ENCODE measurements around the gene CYP4F11.
A peak's percentile ranks its signal among the peaks of the same experiment; 100 is the strongest.
"Not testable (repeated sequence)": the region's sequence is repeated elsewhere in the genome, so short reads cannot be mapped to it uniquely, and the experiment has no call there.

Gene CYP4F11

DNA sequence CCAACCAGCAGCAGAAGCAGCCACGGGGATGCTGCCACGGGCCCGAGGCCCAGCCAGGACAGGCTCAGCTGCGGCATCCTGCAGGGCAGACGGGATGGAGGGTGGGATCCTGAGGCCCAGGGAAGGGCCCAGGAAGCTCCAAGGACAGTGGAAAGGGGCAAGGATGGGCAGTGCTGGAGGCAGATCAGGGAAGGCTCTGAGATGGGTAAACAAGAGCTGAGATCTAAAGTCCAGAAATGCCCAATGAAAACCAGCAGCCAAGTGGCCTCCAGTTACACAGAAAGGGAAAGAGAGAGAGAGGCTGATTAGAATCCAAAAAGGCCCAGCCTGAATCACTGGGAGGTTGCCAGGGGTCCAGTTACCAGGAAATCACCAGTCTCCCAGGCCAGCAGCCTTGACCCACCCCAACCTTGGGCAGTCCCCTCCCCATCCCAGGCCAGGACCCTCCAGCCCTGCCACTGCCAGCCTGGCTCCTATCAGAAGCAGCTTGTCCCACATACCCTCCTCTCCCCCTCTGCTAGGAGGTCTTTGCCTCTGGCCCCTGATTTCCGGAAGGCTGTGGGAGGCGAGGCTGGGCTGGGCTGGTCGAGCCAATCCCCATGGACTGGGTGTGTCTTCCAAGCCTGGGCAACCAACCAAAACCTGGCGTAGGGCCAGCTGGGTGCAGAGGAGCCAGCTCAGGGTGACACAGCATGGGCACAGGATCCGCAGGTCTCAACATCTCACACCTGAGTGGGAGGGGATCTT lies at the start of gene CYP4F11:
TSS of gene CYP4F11 (minus strand) at position 198 of the 747 bp plus-strand sequence. CDS start at position 77, 121 bp downstream.
- DNase-seq (ENCODE audit: low read depth in 2 of 2) = no peak

- DNase-seq (ENCODE audit: low read depth in 2 of 2) = no peak
Measured at GRCh38 chr19:15979293-15979692, 45.0 kb upstream of the CYP4F11 start.

- DNase-seq (ENCODE audit: low read depth in 2 of 2) = no peak
Measured at GRCh38 chr19:15977690-15978089, 43.4 kb upstream of the CYP4F11 start.

GRCh38 chr19:15976836-15977689 lies 42.7 kb upstream of the CYP4F11 start:
- no peak for DNase-seq (ENCODE audit: low read depth in 2 of 2)

DNA sequence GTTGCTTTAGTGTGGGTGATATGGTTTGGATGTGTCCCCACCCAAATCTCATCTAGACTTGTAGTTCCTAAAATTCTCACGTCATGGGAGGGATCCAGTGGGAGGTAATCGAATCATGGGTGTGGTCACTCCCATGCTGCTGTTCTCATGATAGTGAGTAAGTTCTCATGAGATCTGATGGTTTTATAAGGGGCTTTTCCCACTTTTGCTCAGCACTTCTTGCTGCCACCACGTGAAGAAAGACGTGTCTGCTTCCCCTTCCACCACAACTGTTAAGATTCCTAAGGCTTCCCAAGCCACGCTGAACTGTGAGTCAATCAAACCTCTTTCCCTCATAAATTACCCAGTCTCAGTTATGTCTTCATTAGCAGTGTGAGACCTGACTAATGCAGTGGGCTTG lies 40.5 kb upstream of the CYP4F11 start:
- DNase-seq (ENCODE audit: low read depth in 2 of 2) = no peak

- DNase-seq (ENCODE audit: low read depth in 2 of 2) = not testable (repeated sequence)
Measured at GRCh38 chr19:15972043-15972442, 37.7 kb upstream of the CYP4F11 start.

DNA sequence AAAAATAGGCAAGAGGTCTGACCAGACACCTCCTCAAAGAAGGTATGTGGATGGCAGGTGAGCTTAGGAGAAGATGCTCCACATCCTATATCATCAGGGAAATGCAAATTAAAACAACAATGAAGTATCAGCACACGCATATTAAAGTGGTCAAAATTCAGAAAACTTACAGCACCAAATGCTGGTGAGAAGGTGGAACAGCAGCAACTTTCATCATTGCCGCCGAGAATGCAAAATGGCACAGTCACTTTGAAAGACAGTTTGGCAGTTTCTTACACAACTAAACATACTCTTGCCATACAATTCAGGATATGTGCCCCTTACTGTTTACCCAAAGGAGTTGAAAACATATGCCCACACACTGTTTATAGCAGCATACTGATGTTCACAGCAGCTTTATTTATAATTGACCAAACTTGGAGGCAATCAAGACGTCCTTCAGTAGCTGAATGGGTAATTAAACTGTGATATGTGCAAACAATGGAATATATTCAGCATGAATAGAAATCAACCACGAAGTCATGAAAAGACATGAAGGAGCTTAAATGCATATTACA lies 37.0 kb upstream of the CYP4F11 start:
- DNase-seq (ENCODE audit: low read depth in 2 of 2) = no peak

GRCh38 chr19:15964231-15964630 lies 29.9 kb upstream of the CYP4F11 start:
- no peak for DNase-seq (ENCODE audit: low read depth in 2 of 2)

GRCh38 chr19:15962319-15962718 lies 28.0 kb upstream of the CYP4F11 start:
- DNase-seq (ENCODE audit: low read depth in 2 of 2) = peak in 1 of 2 donors; percentile 2

- no peak for DNase-seq (ENCODE audit: low read depth in 2 of 2)
Measured at GRCh38 chr19:15954820-15955219, 20.5 kb upstream of the CYP4F11 start.

GRCh38 chr19:15948223-15949058 lies 14.1 kb upstream of the CYP4F11 start, which contains the start of gene OR10H4:
OR10H4 (plus strand) TSS chr19:15949008; CDS start chr19:15949008, 0 bp downstream.
- no peak for DNase-seq (ENCODE audit: low read depth in 2 of 2)

GRCh38 chr19:15945301-15945700 lies 11.0 kb upstream of the CYP4F11 start:
- DNase-seq (ENCODE audit: low read depth in 2 of 2) = no peak

- no peak for DNase-seq (ENCODE audit: low read depth in 2 of 2)
Measured at GRCh38 chr19:15944401-15944800, 10.1 kb upstream of the CYP4F11 start.

DNA sequence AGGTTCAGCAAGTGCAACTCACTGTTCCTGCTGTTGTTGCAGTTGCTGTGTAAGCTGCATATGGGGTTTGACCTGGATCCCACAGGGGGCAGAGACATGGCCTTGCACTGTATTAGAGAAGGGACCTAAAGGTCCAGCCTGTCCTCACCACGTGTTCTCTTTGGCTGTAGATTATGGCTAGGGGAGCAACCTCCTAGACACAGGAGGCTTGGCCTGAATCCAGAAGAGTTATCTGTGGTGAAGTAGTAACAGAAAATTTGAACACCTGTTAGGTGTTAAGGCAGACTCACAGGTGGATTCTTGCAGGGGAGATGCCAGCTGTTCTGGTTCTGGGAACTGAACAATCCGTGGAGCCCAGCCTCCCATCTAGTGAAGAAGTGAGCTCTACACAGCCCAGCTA lies 3.4 kb upstream of the CYP4F11 start:
- no peak for DNase-seq (ENCODE audit: low read depth in 2 of 2)

DNA sequence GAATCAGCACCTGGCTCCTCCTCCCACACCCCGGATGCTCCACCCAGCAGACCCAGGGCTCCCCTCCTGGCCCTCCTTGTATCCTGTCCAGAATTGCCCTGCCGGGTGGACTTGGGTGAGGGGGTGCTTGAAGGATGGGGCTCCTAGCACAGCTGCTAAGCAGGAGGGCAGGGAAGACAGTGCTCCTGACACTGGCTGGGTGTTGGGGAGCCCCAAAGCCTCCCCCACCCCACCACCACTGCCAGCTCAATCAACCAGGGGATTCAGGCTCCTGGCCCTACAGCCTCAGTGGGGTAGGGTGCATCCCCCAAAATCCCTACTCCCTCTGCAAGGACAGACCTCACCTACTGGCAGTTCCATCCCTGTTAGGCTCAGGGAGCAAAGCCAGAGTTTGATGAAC lies 2.6 kb upstream of the CYP4F11 start:
- no peak for DNase-seq (ENCODE audit: low read depth in 2 of 2)

DNA sequence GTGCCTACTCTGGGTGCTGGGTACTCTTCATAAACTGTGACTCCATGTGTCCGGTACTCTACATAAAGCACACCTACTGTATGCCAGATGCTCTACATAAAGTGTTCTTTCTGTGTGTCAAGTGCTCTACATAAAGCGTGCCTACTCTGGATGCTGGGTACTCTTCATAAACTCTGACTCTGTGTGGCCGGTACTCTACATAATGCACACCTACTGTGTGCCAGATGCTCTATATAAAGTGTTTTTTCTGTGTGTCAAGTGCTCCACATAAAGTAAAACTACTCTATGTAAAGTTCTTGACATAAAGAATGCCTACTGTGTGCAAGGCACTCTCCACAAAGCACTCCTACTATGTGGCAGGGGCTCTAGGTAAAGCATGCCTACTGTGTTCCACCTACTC lies 1.8 kb upstream of the CYP4F11 start:
- no peak for DNase-seq (ENCODE audit: low read depth in 2 of 2)

- DNase-seq (ENCODE audit: low read depth in 2 of 2) = no peak
Measured at GRCh38 chr19:15935167-15935702, 906 bp upstream of the CYP4F11 start.

GRCh38 chr19:15933761-15934331 lies 483 bp downstream of the CYP4F11 start:
- not testable (repeated sequence) for DNase-seq (ENCODE audit: low read depth in 2 of 2)

- no peak for DNase-seq (ENCODE audit: low read depth in 2 of 2)
Measured at GRCh38 chr19:15928321-15928720, 6.0 kb downstream of the CYP4F11 start.

- DNase-seq (ENCODE audit: low read depth in 2 of 2) = no peak
Measured at GRCh38 chr19:15926484-15926883, 7.8 kb downstream of the CYP4F11 start.

GRCh38 chr19:15923702-15924101 lies 10.6 kb downstream of the CYP4F11 start:
- no peak for DNase-seq (ENCODE audit: low read depth in 2 of 2)
